ENCODE measurements around the gene DNAJA1.
A peak's percentile ranks its signal among the peaks of the same experiment; 100 is the strongest.
"Not testable (repeated sequence)": the region's sequence is repeated elsewhere in the genome, so short reads cannot be mapped to it uniquely, and the experiment has no call there.

DNAJA1 gene

GRCh38 chr9:33024966-33025571 lies at the start of gene DNAJA1:
DNAJA1 (plus strand) TSS chr9:33025273; CDS start chr9:33026485, 1,212 bp downstream.
- peak; percentile 99 for DNase-seq

- DNase-seq, result no peak
Measured at GRCh38 chr9:32978051-32978450, 47.0 kb upstream of the DNAJA1 start.

- DNase-seq, result no peak
Measured at GRCh38 chr9:32986971-32987370, 38.1 kb upstream of the DNAJA1 start.

GRCh38 chr9:32989660-32990059 lies 35.4 kb upstream of the DNAJA1 start:
- DNase-seq, result no peak

- DNase-seq, result no peak
Measured at GRCh38 chr9:32991897-32992594, 33.0 kb upstream of the DNAJA1 start.

GRCh38 chr9:32992595-32993238 lies 32.4 kb upstream of the DNAJA1 start:
- DNase-seq, result no peak

GRCh38 chr9:33000682-33001055 lies 24.4 kb upstream of the DNAJA1 start:
- DNase-seq, result not testable (repeated sequence)

- not testable (repeated sequence) for DNase-seq
Measured at GRCh38 chr9:33005335-33005734, 19.7 kb upstream of the DNAJA1 start.

GRCh38 chr9:33007755-33008154 lies 17.3 kb upstream of the DNAJA1 start:
- no peak for DNase-seq

- DNase-seq, result no peak
Measured at GRCh38 chr9:33011831-33012230, 13.2 kb upstream of the DNAJA1 start.

- DNase-seq, result no peak
Measured at GRCh38 chr9:33012328-33013069, 12.6 kb upstream of the DNAJA1 start.

GRCh38 chr9:33013962-33014664 lies 11.0 kb upstream of the DNAJA1 start:
- no peak for DNase-seq

- DNase-seq, result no peak
Measured at GRCh38 chr9:33014665-33015014, 10.4 kb upstream of the DNAJA1 start.

GRCh38 chr9:33017283-33018041 lies 7.6 kb upstream of the DNAJA1 start:
- no peak for DNase-seq

- DNase-seq, result no peak
Measured at GRCh38 chr9:33019797-33020196, 5.3 kb upstream of the DNAJA1 start.

- no peak for DNase-seq
Measured at GRCh38 chr9:33022303-33022702, 2.8 kb upstream of the DNAJA1 start.

GRCh38 chr9:33022755-33023154 lies 2.3 kb upstream of the DNAJA1 start:
- DNase-seq, result no peak

GRCh38 chr9:33023661-33024060 lies 1.4 kb upstream of the DNAJA1 start:
- no peak for DNase-seq

GRCh38 chr9:33024126-33024965 lies 727 bp upstream of the DNAJA1 start:
- DNase-seq, result peak; percentile 79

- peak; percentile 94 for DNase-seq
Measured at GRCh38 chr9:33025572-33026342, 684 bp downstream of the DNAJA1 start.
